Eye (tissue), 1 donor: ENCODE results near the gene NR2C2.

Experiments used
- DNase-seq: peaks from one replicate; pipeline ENCODE4 v3.0.0-alpha.2; 2015

The NR2C2 gene

GRCh38 chr3:14921811-14922705 lies 25.3 kb upstream of the NR2C2 start:
- DNase-seq = no peak

GRCh38 chr3:14922863-14923262 lies 24.5 kb upstream of the NR2C2 start:
- DNase-seq = no peak

- no peak for DNase-seq
Measured at GRCh38 chr3:14923476-14923875, 23.9 kb upstream of the NR2C2 start.

- DNase-seq = peak; percentile 88
Measured at GRCh38 chr3:14925729-14926591, 21.4 kb upstream of the NR2C2 start.

GRCh38 chr3:14926592-14926991 lies 20.8 kb upstream of the NR2C2 start:
- no peak for DNase-seq

- DNase-seq = no peak
Measured at GRCh38 chr3:14927308-14927707, 20.1 kb upstream of the NR2C2 start.

- DNase-seq = no peak
Measured at GRCh38 chr3:14929310-14930074, 17.9 kb upstream of the NR2C2 start.

GRCh38 chr3:14933820-14934425 lies 13.5 kb upstream of the NR2C2 start:
- DNase-seq = no peak

GRCh38 chr3:14935592-14936345 lies 11.6 kb upstream of the NR2C2 start:
- DNase-seq = no peak

GRCh38 chr3:14938954-14939353 lies 8.4 kb upstream of the NR2C2 start:
- no peak for DNase-seq

GRCh38 chr3:14941871-14942270 lies 5.5 kb upstream of the NR2C2 start:
- no peak for DNase-seq

GRCh38 chr3:14943042-14943441 lies 4.3 kb upstream of the NR2C2 start:
- DNase-seq = no peak

GRCh38 chr3:14946236-14946635 lies 1.1 kb upstream of the NR2C2 start:
- DNase-seq = no peak

GRCh38 chr3:14946739-14947099 lies 664 bp upstream of the NR2C2 start:
- no peak for DNase-seq

GRCh38 chr3:14947886-14948608 lies 664 bp downstream of the NR2C2 start:
- DNase-seq = peak; percentile 99

- DNase-seq = no peak
Measured at GRCh38 chr3:14948609-14949038, 1.2 kb downstream of the NR2C2 start.

GRCh38 chr3:14949126-14949525 lies 1.7 kb downstream of the NR2C2 start:
- no peak for DNase-seq

- no peak for DNase-seq
Measured at GRCh38 chr3:14950274-14950673, 2.9 kb downstream of the NR2C2 start.

GRCh38 chr3:14957153-14957552 lies 9.8 kb downstream of the NR2C2 start:
- no peak for DNase-seq

- no peak for DNase-seq
Measured at GRCh38 chr3:14957925-14958324, 10.5 kb downstream of the NR2C2 start.

- DNase-seq = no peak
Measured at GRCh38 chr3:14959359-14959943, 12.1 kb downstream of the NR2C2 start.
